HG03520 (cell line): ENCODE measurements around the gene MCC.

ENCODE experiments used
- ATAC-seq: cut with Tn5 transposase; IDR thresholded peaks from one replicate; pipeline ENCODE4 v1.9.1; 2021; ENCODE audit warnings: mild to moderate bottlenecking, moderate library complexity; ENCODE audit not compliant: unreplicated experiment

Gene MCC

GRCh38 chr5:113253037-113253436, 235.2 kb downstream of the MCC start:
- ATAC-seq: no peak

GRCh38 chr5:113252066-113252465, 236.2 kb downstream of the MCC start:
- ATAC-seq: no peak

- no peak for ATAC-seq
Measured at GRCh38 chr5:113250341-113250953, 237.8 kb downstream of the MCC start.

GRCh38 chr5:113249206-113249605, 239.0 kb downstream of the MCC start:
- ATAC-seq: no peak

GRCh38 chr5:113246361-113246870, 241.8 kb downstream of the MCC start:
- no peak for ATAC-seq

GRCh38 chr5:113245427-113246225, 242.6 kb downstream of the MCC start:
- no peak for ATAC-seq

- ATAC-seq: no peak
Measured at GRCh38 chr5:113244966-113245365, 243.3 kb downstream of the MCC start.

GRCh38 chr5:113243349-113243664, 244.9 kb downstream of the MCC start:
- ATAC-seq: no peak

- ATAC-seq: no peak
Measured at GRCh38 chr5:113242481-113243348, 245.5 kb downstream of the MCC start.

GRCh38 chr5:113240951-113241726, 247.1 kb downstream of the MCC start:
- ATAC-seq: peak; percentile 57

- ATAC-seq: no peak
Measured at GRCh38 chr5:113240032-113240431, 248.2 kb downstream of the MCC start.

GRCh38 chr5:113237893-113238292, 250.4 kb downstream of the MCC start:
- ATAC-seq: no peak

- no peak for ATAC-seq
Measured at GRCh38 chr5:113236536-113237288, 251.5 kb downstream of the MCC start.

- no peak for ATAC-seq
Measured at GRCh38 chr5:113235884-113236283, 252.4 kb downstream of the MCC start.

GRCh38 chr5:113234546-113234945, 253.7 kb downstream of the MCC start:
- ATAC-seq: no peak

GRCh38 chr5:113233606-113234005, 254.6 kb downstream of the MCC start:
- ATAC-seq: no peak

- ATAC-seq: no peak
Measured at GRCh38 chr5:113232667-113233066, 255.6 kb downstream of the MCC start.

- ATAC-seq: no peak
Measured at GRCh38 chr5:113232221-113232620, 256.0 kb downstream of the MCC start.

- no peak for ATAC-seq
Measured at GRCh38 chr5:113231653-113232000, 256.6 kb downstream of the MCC start.
